GM19238 (cell line): ENCODE results near the gene FAM47E.
A peak's percentile ranks its signal among the peaks of the same experiment; 100 is the strongest.

Experiments
- DNase-seq: peaks from one replicate; pipeline ENCODE4 v3.0.0; 2011; ENCODE audit warnings: low spot score; ENCODE audit not compliant: insufficient read length

FAM47E gene

DNA sequence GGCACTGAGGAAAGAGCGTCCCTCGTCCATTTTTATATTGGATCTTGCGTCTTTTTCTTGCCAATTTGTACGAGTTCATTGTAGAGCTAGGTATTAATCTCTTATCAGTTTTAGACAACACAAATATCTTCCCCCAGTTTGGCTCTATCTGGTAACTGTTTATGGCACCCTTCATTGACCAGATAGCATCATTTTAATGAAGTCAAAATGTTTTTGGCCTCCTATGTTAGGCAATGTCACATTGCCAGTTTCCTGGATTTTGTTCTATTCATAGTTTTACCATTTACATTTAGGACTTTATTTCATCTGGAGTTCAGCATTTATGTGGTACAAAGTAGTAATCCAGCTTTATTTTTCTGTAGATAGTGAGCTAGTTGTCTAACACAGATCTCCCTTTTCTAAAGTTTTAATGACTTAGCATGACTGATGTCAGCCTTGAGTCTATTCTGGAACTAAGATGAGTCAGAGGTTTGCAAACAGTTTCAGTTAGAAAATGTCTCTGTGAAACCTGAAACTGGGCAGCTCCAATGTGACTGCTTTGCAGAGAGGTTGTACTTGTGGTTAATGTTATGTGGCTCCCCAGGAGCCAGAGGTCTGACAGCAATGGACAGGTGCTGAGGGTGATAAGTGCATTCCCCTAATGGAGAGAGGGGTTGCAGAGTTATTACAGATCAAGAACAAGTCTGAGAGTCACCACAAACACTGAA is 49.7 kb downstream of the FAM47E start:
- DNase-seq, result peak; percentile 68

DNA sequence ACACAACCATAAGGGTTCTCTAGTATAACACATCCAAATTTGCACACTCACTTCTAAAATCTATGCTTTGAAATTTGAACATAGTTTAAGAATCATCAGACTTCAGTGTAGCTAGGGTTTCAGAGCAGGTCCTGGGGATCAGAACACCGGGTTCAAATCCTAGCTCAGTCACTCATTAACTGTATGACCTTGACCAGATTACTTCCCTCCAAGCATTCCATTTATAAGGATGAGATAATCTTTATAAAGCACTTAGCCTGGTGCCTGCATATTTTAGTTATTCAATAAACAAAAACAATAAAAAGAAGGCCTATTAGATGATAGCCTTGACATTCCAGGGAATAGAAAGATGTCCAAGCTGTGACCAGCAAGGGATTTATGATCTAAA is 50.2 kb downstream of the FAM47E start:
- no peak for DNase-seq

DNA sequence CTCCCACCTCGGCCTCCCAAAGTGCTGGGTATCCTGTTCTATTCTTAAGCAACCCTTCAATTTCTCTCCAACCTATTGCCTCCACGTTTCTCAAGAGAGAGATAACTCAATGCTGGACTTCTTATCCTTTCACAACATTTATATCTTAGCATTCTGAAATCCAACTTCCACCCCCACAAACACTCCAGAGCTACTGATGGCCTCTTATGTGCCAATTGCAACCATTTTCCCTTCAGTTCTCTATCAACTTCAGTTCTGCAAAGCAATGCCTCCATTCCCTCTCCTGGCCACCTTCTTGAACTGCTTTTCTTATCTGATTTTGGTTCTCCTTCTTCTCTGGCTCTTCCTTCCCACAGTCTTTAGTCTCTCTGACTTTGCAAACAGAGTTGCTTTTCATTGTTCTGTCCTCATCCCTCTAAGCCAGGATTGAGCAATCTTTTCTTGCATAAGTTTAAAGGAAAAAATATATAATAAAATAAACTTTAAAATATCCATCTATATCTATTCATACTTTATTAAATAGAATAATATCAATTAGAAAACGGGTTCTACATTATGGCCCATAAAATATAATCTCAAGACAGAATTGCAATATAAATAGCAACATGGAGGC is 51.4 kb downstream of the FAM47E start:
- DNase-seq, result no peak

DNA sequence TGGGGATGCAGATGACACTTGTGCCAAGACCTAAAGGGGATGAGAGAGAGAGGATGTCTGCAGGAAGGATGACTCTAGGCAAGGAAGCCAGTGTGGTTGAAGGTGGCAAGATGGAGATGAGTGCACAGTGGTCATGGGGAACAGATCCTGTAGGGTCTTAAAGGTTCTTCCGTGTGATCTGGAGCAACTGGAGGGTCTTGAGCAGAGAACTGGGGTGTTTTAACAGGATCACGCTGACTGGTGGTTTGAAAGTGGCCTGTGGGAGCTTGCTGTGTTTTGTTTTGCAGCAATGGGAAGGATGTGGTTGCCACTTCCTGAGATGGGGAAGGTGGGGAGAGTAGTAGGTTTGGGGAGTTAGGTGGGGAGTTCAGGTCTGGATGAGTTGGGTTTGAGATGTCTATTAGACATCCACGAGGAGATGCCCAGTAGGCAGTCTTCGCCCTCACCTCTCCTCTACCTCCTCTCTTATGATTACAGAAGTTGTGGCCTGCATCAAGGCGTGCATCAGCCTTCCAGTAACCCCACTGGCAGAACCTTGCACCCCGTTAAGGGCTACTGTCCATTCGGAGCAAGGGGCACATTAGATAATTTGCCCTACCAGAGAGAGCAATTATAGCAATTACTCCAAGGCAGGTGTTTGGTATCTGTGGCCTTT is 53.6 kb downstream of the FAM47E start:
- no peak for DNase-seq

DNA sequence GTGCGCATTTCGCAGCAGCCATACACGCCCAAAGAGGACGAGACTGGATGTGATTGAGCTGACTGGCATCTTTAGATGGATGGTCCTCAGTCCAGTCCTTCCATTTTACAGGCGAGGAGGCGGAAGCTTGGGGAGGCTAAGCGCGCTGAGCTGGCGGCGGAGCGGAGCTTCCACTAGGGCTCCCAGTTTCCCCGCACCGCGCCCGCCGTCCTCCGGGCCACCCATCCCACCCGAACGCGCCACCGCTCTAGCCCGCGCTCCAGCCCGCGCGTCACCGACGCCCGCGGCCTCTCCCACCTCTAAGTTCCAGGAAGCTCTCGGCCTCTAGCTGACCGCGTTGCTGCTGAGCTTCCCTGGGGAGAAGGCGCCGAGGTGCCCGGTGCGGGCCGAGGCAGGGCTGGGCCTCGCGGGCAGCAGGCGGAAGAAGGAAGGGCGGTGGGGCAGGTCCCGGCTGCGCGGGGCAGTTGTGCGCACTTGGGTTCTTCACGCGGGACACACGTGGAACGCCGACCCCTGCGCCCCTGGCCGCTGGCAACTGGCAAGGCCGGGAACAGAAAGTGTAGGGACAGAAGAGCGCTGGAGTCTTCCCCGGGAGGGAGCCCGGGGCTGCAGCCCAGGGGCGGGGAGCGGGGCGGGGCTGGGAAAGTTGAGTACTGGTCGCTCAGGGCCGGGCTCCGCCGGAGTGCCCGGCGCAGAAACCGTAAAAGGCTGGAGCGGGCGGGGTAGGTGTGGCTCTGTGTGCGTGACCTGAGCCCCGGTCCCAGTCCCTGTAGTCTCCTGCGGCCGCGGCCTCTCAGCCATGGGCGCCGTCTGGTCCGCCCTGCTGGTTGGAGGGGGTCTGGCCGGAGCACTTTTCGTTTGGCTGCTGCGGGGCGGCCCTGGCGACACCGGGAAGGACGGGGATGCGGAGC is 54.7 kb downstream of the FAM47E start, which contains the start of gene STBD1:
Gene STBD1 (plus strand): TSS at position 763 of the 911 bp plus-strand sequence. CDS start 37 bp downstream, at position 800.
- no peak for DNase-seq

DNA sequence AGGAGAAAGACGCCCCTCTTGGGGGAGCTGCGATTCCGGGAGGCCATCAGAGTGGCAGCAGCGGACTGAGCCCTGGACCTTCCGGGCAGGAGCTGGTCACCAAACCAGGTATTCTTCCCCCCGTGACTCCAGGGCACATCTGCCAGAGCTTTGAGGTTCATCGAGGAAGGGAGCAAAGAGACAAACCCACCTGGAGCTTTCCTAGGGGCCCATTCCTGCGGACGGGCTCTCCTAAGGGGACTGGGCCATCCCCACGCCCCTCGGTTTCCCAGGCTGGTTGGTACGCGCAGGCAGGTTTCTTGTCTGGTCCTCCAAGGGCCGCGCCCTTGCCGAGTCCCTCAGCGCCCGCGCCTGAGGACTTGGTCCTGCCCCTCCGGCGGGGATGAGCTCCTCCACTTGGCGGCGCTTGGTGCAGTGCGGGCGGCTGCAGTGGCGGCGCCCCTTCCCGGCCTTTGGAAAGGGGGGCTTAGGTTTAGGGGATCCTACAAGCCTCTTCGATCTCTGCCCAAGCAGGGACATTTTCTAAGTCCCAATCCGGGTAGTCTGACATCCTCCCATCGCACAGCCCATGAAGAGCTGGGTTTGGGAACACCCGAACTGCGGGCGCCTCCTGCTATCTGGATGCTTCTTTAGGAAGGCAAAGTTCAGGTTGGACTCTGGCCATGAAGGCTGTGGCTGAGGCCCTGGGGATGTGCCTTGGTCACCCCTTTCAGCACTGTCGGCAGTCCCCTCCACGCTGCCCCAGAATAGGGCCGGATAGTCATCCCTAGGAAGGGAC is 55.5 kb downstream of the FAM47E start:
- no peak for DNase-seq

DNA sequence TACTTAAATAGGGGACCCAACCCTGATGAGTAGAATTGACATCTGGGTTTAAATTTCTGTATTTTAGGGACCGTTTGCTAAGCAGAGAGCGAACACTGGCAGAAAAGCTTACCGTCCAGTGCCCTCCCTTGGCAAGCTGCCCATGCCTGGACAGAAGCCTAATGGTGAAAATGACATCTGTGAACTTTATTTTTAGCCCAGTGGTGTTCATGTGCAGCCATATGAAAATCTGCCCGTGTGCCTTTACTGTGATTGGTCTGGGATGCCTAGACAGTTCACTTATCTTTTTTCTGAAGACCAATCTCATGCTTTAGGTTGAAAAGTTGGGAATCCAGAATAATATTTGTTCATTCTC is 56.1 kb downstream of the FAM47E start:
- no peak for DNase-seq

DNA sequence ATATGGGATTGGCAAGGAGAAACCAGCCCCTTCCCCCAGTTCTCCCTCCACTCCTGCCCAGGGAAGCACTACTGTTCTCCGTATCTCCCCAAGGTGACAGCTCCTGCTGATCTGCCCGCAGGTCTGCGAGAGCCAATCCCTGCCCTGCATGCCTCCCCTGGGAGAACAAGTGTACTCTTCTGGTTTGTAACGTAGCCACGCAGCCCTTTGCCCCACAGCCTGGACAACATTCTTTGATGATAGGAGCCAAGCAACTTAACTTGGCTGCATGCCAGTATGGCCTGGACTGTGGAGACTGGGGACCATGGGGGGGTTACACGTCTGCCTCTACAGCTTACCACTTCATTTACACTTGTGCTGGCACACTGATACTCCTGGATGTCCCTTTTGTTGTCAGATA is 57.0 kb downstream of the FAM47E start:
- DNase-seq, result no peak

DNA sequence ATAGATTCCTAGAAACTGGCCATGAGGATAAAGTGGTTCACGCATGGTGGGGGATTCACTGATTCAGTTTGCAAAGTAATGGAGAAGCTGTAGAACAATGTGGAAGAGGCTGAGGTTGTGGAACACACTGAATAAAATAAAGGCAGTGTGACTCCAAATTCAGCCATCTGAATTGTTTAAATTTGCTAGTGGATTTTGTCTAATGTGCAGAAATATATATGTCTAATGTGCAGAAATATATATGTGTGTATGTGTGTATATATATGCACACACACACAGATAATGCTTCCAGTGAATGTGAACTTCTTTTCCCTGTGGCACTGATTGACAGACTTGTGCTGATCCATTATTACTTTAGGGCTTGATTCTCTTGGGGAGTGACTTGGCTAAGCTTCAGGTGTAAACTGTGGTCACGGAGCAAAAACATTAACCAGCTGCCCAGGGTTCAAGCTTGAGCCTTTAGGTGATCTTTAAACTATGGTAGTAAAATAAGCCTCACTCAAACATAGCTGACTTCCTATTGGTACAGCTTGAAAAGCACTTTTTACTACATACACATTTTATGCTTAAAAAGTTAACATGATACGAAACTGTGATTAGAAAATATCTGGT is 58.5 kb downstream of the FAM47E start:
- no peak for DNase-seq

DNA sequence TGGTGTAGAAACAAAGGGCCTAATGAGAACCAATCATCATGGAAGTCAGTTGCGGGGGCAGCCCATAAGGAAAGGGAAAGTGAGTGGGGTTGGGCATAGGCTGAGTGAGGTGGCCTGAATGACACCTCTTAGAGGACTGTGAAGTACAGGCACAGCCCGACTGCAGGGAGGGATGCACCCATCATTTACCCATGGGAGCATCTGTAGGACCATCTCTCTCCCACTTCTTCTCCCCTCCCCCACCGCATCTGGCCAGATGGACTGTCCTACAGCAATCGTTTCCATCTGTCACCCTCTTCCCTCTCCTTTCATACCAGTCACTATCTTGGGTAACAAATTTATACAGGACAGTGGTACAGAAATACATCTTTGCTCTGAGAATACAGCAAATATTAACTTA is 59.2 kb downstream of the FAM47E start:
- DNase-seq, result no peak

DNA sequence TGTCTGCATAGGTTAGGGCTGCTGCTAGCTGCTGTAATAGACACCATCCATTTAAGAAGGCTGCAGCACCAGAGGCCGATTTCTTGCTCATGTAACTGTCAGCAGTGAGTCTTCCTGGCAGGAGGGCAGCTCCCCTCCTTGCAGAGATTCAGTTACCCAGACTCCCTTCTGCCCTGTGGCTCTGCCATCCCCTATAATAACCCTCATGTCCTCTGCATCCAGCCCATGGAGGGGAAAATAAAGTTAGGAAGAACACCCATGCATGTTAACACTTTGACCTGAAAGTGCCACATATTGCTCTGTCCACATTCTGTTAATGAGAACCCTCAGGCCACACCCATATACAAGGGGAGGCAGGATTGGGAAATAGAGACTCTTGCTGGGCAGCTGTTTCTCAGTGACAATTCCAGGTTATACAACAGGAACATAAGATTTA is 60.4 kb downstream of the FAM47E start:
- DNase-seq, result no peak

DNA sequence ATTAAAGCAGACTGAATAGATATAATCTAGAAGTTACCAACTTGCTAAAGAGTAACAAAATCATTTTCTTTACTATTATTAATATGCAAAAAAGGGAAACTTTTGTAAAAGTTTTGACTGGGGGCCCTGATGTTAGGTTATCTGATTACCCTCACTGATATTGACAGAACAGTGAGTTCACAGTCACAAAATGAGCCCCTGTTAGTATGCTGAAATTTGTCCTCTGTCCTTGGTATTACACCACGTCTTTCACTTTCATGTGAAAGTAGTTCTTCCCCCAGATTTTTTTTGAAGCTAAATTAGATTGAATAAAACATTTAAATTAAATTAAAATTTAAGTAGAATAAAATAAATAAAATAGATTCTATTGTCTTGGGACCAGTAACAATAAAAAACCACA is 60.9 kb downstream of the FAM47E start:
- DNase-seq, result no peak

DNA sequence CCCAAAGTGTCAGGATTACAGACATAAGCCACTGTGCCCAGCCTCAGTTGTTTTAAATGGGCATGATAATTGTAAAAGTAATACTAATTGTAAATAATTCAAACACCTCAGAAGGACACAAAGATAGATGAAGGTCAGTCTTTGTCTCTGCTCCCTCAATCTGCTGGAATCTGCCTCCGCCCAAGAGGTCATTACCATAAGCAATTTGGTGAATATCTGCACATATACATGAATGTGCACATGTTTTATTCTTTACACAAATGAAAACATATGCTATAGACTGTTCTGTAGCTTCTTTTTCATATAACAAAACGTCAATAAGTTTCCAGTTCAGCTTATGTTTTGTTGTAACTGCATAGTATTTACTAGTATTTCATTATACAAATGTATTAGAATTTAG is 62.0 kb downstream of the FAM47E start:
- no peak for DNase-seq

DNA sequence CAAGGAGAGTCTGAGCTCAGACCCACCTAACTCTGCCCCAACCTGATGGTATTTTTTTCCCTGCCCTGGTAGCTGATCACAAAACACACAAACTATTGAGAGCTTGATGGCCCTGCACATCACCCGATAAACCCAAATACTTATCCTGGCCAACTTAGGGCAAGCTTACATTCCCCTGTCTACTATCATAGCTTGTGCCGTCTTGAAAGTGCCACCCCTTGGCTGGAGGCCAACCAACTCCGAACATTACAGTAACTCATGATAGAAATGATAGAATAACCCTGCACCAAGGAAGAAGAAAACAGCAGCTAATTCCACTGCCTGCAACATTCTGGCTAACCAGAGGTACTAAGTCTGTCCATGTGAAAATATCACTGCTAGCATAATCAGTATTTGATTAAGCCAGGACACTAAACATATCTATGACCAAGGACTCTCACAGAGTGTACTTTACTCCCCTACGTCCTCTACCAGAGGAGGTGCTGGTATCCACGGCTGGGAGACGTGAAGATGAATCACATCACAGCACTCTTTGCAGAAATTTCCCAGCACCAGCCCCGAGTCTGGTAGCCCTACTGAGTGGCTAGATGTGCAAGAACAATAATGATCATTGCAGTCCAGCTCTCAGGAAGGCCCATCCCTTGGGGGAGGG is 63.9 kb downstream of the FAM47E start:
- DNase-seq, result no peak

DNA sequence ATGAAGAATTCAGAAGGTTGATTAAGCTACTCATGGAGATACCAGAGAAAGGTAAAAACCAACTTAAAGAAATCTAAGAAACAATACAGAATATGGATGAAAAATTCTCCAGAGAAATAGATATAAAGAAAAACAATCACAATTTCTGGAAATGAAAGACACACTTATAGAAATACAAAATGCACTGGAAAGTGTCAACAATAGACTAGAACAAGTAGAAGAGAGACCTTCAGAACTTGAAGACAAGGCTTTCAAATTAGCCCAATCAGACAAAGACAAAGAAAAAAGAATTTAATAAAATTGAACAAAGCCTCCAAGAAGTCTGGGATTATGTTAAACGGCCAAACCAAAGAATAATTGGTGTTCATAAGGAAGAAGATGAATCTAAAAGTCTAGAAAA is 64.6 kb downstream of the FAM47E start:
- DNase-seq, result no peak

DNA sequence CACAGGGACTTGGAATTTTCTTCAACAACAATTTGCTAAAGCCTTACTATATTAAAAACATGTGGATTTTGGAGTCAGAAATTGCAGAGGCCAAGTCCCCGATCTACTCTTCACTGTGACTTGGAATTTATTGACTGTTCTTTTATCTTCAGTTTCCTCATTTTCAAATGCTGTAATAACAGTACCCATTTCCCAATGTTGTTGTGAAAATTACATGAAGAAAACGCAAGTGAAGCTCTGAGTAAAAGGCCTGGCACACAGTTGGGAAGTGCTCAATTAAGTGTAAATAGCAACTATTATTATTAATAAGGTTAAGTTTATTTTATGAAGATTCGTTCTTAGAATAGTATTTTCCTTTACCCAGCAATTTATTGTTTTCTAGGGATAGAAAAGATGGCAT is 70.7 kb downstream of the FAM47E start:
- no peak for DNase-seq

DNA sequence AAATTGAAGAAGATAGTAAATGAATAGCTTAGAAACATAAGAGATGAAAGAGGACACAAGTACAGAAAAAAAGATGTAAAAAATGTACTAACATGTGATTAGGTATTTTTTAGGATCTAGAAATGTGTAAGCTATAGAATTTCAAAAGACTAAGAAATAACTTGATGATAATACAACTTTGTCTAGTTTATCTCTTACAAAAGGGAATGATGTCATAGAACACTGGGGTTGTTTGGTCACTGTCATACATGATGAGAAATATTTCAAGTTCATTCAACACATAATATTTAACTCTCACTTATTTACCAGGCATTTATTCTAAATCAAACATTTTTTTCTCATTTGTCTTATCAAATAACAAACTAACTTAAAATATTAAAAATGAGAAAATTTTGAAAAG is 73.6 kb downstream of the FAM47E start:
- DNase-seq, result no peak

DNA sequence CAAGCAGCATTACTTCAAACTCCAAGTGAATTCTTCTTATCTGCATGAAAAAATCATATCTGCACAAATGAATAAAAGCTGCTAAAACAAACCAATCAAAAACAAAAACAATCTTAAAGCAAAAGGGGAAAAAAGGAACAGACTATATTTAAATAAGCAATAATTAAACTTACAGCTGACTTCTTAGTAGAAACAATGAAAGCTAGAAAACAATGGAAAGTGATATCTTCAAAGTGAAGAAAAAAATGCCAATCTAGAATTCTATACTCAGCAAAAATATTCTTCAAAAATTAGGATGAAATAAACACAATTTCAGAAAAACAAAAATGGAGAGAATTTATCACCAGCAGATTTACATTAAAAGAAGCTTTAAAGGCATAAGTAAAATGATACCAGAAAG is 75.0 kb downstream of the FAM47E start:
- no peak for DNase-seq
